Measurements from ENCODE around the gene PLCH1. TPM values are rescaled to one million over a fixed set of nuclear protein-coding genes. Genes with fewer than 3 reads are reported as not detected.

PLCH1 gene
- total and polyA plus RNA-seq, 2 experiments from 2014 or later: 8.1 to 25.3 TPM

- no peak for TF ChIP-seq ETS1 (IDR thresholded peaks at IDR 0.05)
- no peak for TF ChIP-seq CREB1 (CRISPR knock-in tag; IDR thresholded peaks at IDR 0.05; ENCODE audit: low read depth)
- TF ChIP-seq ZNF114 (CRISPR knock-in tag; IDR thresholded peaks at IDR 0.05): no peak
- TF ChIP-seq ZNF331 (CRISPR knock-in tag; IDR thresholded peaks at IDR 0.05; ENCODE audit: low read depth): no peak
These were observed 17.0 kb downstream of the PLCH1 start (continued) for GRCh38 chr3:155727836-155728235.

- Histone ChIP-seq H3K27me3 (ENCODE audit: insufficient read depth) (no peaks in the 10 kb centered on the region), H3K27ac (ENCODE audit: low read depth) (no peak overlapping the region), H3K4me1 (ENCODE audit: insufficient read depth) (peaks cover 23% of the 10 kb centered on the region), H3K9me2 (ENCODE audit: insufficient read depth) (no peaks in the 10 kb centered on the region), H4K20me1 (replicated peaks; ENCODE audit: insufficient read depth) (no peaks in the 10 kb centered on the region), H2AFZ (no peak overlapping the region), H3F3A (replicated peaks; ENCODE audit: low read depth) (no peaks in the 10 kb centered on the region), H3K36me3 (ENCODE audit: insufficient read depth) (peaks cover 16% of the 10 kb centered on the region), H3K4me3 (no peak overlapping the region), H3K4me2 (no peak overlapping the region), H3K79me2 (replicated peaks; ENCODE audit: insufficient read depth) (peaks cover 31% of the 10 kb centered on the region)
- no peaks in the 10 kb centered on the region for H3K27me3 Mint-ChIP-seq (ENCODE audit: insufficient read depth, low read depth, poor library complexity)
- ATAC-seq (peak; percentile 94), DNase-seq (ENCODE audit: low spot score) (peak; percentile 59)
- no peak for TF ChIP-seq ZNF331 (CRISPR knock-in tag; IDR thresholded peaks at IDR 0.05; ENCODE audit: low read depth)
- TF ChIP-seq ZNF462 (CRISPR knock-in tag; IDR thresholded peaks at IDR 0.05): peak; percentile 42; the same call in 1 of the 2 replicates
- TF ChIP-seq CTCF (conservative IDR thresholded peaks at IDR 0.05; ENCODE audit: low read depth in 2 of 2): 0 out of 4 replicates have a peak, but pooled peaks of 1 of the 2 experiments have one; percentile 10
- peaks cover 16% of the 10 kb centered on the region; the same call in 2 of the 3 replicates for H3K4me1 Mint-ChIP-seq
- peaks cover 27% of the 10 kb centered on the region for H3K9me3 Mint-ChIP-seq
- no peak overlapping the region for H3K27ac Mint-ChIP-seq
- no peak overlapping the region for H3K4me3 Mint-ChIP-seq
- peaks cover 28% of the 10 kb centered on the region for H3K36me3 Mint-ChIP-seq (ENCODE audit: low read depth)
These were observed 30.6 kb downstream of the PLCH1 start for GRCh38 chr3:155714295-155714718.
